T47D (cell line): ENCODE measurements around the gene TENT5A.
"Not testable (repeated sequence)": the region's sequence is repeated elsewhere in the genome, so short reads cannot be mapped to it uniquely, and the experiment has no call there.

ENCODE experiments used
- DNase-seq, 2 experiments: peaks; one replicate each; pipeline versions ENCODE4 v3.0.0 to v3.0.0-alpha.2; 2011 to 2012; ENCODE audit warnings: low read depth in 1 of 2, low spot score in 1 of 2
- JUND ChIP-seq: IDR thresholded peaks from 2 replicates; pipeline ENCODE4 v1.6.1; 2012; ENCODE audit warnings: low read depth
- in situ Hi-C: cut with HindIII; loops from 2 replicates; pipeline ENCODE4 v1.10.0; 2016; ENCODE audit warnings: low sequenced_read_pairs, low pct_unique_long_range_greater_than_20kb

Gene TENT5A

DNA sequence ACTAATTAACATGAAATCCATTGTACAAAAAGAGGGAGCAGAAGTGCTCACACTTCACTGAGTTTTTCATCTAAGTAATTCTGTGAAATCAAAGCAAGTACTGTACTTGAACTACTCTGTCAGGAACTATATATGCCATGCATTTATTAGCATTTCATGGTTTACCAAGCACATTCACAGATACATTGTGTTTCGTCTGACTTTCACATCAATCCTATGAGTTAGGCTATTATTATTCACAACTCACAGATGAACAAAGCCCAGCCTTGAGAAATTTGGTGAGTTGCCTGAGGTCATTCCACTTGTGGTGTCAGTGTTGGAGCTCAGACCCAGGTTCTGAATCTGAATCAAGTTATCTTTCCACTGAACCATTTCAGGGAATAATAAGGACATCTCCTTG is 33.7 kb upstream of the TENT5A start:
- in situ Hi-C loops, result no loop called here
- DNase-seq, result no peak
- no peak for TF ChIP-seq JUND

DNA sequence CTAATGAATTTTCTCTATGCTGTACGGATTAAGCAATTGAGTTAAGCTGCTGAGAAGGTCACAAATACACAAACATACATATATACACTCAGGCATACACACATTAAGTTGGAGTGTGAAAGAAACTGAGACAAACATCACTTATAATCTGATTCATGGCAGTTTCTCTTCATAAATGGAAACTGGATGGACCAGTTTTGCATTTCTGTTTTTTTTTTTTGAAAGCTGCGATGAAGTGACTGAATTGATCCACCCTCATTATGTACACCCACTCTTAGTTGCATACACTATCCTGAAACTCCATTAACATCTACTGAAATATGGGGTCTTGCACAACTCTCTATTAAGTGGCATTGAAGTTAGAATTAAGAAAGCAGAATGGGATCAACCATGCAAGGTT is 32.9 kb upstream of the TENT5A start:
- DNase-seq, result no peak

DNA sequence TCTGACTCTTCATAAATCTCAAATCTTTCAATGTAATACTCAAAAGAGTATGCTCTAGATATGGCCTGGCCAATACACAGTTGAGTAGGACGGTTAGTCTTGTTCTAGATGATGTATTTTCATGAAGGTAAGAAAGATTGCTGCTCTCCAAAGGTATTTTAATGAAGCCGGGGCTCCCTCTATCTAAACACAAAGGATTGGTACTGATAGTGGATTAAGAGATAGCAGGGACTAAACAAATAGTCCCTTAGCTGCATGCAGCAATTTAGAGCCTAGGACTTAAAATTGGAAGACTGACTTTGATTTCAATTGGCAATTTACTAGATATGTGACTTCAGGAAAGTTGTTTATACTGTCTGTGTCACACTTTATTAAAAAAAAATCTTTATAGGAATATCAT is 31.4 kb upstream of the TENT5A start:
- no peak for DNase-seq
- in situ Hi-C loops, result no loop called here
- TF ChIP-seq JUND, result no peak

More for the DNA sequence above, 32.9 kb upstream of the TENT5A start:
- in situ Hi-C loops, result no loop called here
- TF ChIP-seq JUND, result no peak

DNA sequence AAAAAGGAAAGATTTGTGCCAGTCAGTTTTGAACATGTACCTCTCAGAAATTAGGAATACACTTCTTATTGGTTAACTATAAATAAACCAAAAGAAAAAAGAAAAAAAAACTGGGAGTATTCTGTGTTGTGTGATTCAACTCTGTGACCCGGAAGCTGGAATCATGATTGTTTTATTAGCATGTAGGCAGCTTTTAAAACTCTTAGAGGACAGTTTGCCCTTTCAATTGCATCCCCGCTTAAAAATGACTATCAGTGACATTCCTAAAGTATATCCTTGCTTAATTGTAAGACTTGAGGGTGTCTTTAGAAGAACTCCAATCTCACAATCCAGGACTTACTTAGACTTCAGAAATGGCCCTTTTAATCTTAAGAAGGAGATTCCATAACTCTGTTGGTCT is 29.1 kb upstream of the TENT5A start:
- no peak for DNase-seq
- no peak for TF ChIP-seq JUND
- in situ Hi-C loops, result no loop called here

DNA sequence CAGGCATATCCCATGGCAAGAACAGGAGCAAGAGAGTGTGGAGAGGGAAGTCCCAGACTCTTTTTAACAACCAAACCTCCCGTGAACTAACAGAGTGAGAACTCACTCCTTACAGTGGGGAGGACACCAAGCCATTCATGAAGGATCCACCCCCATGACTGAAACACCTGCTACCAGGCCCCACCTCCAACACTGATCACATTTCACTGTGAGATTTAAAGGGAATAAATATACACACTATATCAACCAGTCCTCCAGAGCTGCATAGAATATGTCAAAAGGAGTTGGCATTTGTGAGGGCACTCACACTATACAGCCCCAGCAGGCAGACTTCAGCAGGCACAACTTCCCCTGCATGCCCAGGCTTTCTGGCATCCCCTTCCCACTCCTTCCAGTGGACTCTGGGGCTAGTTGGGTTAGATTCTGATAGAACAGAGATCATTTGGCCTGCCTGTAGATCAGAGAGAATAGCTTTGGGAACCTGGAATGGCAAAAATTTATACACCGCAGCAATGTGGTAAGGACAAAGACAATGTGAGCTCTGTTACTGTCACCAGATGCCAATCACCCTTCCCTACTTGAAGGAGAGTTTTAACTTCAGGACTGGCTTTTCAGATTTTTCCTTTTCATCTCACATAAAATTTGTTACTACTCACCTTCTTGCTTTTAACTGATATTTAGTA is 25.2 kb upstream of the TENT5A start:
- no peak for DNase-seq
- TF ChIP-seq JUND, result no peak
- in situ Hi-C loops, result no loop called here

DNA sequence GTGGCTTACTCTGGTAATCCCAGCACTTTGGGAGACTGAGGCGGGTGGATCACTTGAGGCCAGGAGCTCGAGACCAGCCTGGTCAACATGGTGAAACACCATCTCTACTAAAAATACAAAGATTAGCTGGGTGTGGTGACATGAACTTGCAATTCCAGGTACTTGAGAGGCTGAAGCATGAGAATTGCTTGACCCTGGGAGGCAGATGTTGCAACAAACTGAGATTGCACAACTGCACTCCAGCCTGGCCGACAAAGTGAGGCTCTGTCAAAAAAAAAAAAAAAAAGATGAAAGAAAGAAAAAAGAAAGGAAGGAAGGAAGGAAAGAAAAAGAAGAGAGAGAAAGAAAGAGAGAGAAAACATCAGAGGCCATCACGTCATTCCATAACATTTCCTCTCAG is 23.7 kb upstream of the TENT5A start:
- in situ Hi-C loops, DNase-seq: not testable (repeated sequence)

DNA sequence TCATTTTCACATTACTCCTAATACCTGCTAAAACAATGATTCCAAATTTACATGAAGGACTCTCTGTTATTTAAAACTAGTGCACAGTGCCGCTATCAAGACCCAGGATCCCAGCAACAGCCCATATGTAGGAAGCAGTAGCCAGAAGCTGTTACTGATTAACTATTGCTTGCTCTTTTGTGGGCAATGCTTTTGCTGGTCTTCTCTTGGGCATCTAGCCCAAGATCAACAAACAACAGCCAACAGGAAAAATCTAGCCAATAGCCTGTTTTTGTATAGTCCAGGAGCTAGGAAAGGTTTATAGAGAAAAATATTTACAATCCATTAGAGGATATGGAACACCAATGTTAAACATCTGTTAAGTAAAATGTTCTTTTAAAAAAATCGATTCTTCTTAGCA is 22.1 kb upstream of the TENT5A start:
- DNase-seq, result no peak
- in situ Hi-C loops, result no loop called here
- TF ChIP-seq JUND, result no peak

DNA sequence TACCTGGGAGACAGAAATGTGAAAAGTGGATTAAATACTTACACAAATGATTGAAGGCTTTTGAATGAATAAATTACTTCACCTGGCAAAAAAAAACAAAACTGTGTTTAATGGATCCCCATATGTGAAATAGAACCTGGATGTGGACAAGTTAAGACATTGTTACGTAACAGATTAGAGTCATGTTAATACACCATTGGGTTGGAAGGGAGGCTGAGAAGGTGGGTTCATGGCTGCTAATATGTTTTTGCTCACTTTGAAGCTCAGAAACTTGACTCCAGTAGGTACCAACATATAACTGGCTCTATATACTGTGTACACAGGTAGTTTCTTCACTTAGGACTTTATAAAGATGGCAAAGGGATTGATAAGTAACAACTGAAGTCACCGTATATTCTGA is 21.4 kb upstream of the TENT5A start:
- no peak for DNase-seq
- in situ Hi-C loops, result no loop called here
- no peak for TF ChIP-seq JUND

DNA sequence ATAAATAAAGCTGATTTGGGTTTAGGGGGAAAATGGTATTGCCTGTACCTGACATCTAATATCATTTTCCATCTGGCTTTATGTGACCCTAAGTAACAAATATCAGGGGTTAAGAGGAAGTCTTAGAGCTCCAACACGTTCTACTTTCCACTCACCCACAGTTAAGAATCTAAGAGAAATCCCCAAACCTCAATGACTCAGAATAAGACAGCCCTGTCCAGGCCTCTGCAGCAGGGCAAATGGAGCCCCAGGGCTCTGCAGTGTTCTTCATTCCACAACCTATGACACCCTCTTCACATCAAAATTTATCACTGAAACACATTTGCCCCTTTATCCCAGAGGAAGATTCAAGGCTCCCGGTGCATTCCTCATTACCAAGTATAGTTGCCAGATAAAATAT is 20.3 kb upstream of the TENT5A start:
- in situ Hi-C loops, result no loop called here
- DNase-seq, result no peak
- TF ChIP-seq JUND, result no peak

DNA sequence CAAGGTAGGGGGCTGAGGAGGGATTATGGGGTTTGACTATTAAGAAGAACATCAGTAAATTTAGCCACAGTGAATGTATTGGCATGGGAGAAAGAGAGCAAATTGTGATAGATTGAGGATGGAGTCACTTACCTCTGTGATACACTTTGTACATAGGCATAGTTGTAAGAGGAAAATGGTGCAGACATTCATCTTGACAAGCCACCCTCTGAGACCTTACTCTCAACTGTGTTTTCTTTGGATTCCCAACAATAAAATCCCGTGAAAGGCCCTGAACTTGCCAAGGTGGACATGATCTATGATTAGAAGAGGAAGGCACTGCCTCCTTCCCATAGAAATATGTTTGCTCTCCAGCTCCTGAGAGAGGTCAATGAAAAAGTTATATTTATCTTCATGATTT is 18.6 kb upstream of the TENT5A start:
- TF ChIP-seq JUND, result no peak
- in situ Hi-C loops, result no loop called here
- no peak for DNase-seq

DNA sequence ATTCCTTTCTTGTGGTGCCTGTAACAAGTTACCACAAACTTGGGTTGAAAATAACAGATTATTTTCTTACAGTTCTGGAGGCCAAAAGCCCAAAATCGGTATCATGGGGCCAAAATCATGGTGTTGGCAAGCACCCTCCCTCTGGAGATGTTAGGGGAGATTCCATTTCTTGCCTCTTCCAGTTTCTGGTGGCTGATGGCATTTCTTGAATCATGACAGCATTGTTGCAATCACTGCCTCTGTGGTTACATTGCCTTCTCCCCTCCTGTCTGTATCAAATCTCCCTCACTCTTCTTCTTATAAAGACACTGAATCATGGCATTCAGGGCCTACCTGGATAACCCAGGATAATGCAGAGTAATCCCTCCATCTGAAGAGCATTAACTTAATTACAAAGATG is 17.9 kb upstream of the TENT5A start:
- DNase-seq, result no peak
- TF ChIP-seq JUND, result no peak
- in situ Hi-C loops, result no loop called here

DNA sequence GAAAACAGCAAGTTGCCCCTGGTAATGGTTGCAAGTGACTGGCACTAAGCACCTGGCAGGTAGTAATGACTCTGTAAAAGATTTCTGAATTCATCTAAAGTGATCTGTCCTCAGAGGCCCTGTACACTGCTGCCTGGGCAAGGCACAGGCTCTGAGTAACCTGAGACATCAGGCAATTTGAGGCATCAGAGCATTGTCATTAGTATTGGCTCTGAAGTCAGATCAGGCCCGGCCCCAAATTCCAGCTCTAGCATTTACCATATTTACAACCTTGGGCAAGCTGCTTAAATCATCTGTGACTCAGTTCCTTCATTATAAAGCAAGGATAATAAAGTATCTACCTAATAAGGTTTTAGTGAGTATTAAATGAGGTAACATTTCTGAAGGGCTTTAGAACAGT is 17.3 kb upstream of the TENT5A start:
- no peak for DNase-seq
- in situ Hi-C loops, result no loop called here
- no peak for TF ChIP-seq JUND

DNA sequence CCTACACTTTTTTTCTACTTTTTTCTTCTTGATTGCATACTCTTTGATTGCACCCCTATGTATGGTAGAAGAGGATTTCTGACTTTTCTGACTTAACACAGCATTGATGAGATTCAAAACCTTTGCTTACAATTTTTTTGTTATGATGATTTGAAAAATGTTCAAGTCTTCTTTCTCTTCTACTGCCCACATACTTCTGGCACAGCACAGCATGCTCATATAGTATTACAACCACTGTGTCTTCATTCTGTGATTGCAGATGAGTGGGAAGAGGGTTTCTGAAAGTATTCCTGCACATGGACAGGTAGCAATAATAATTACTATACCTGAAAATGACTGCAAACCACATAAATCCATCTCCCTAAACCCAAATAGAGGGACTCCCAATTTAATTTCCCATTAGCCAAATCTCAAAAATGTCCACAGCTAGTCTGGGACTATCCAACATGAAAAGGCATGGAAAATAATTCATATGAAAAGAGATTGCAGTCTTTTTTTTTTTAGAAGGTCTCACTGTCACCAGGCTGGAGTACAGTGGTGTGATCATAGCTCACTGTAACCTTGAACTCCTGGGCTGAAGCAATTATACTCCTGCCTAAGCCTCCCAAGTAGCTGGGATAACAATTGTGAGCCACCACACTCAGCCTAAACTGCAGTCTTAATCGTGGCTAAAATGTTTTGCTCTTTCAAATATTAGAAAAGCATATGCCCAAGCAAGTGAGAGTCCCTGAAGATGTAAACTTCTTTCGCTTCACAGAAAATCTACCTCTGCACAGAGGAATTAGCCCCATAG is 15.9 kb upstream of the TENT5A start:
- DNase-seq, result no peak
- in situ Hi-C loops, result no loop called here

More for the DNA sequence above, 15.9 kb upstream of the TENT5A start:
- no peak for TF ChIP-seq JUND
